DOHH2 (cell line): ENCODE results near the gene TMEM187.
A peak's percentile ranks its signal among the peaks of the same experiment; 100 is the strongest.

Experiments used
- H3F3A ChIP-seq: fragments of 200-600 bp; sonication (generic), shearing (Covaris generic); 2 replicates; pipeline ENCODE4 v1.6.0; 2016; ENCODE audit warnings: antibody characterized with exemption, mild to moderate bottlenecking; ENCODE audit not compliant: control insufficient read depth, insufficient read depth
- H3K27ac ChIP-seq: fragments of 200-600 bp; sonication (generic); 2 replicates; pipeline ENCODE4 v1.5.1; 2014; ENCODE audit warnings: low read depth, mild to moderate bottlenecking, low read length, moderate library complexity
- H3K27me3 ChIP-seq: fragments of 200-600 bp; sonication (generic); 2 replicates; pipeline ENCODE4 v1.6.1; 2014; ENCODE audit warnings: mild to moderate bottlenecking, low read length, mixed read lengths; ENCODE audit not compliant: control insufficient read depth
- H3K36me3 ChIP-seq: fragments of 200-600 bp; sonication (generic); 2 replicates; pipeline ENCODE4 v1.6.1; 2014; ENCODE audit warnings: mild to moderate bottlenecking, low read length, moderate library complexity, mixed read lengths; ENCODE audit not compliant: control insufficient read depth
- H3K4me1 ChIP-seq: fragments of 200-600 bp; sonication (generic); 2 replicates; pipeline ENCODE4 v1.6.1; 2014; ENCODE audit warnings: mild to moderate bottlenecking, low read length, mixed read lengths; ENCODE audit not compliant: control insufficient read depth
- H3K4me2 ChIP-seq: fragments of 200-600 bp; sonication (generic); 2 replicates; pipeline ENCODE4 v1.6.0; 2014; ENCODE audit warnings: mild to moderate bottlenecking, low read length, moderate library complexity
- H3K4me3 ChIP-seq: fragments of 200-600 bp; sonication (generic); 2 replicates; pipeline ENCODE4 v1.5.1; 2014; ENCODE audit warnings: mild to moderate bottlenecking, low read length, mixed read lengths
- H3K79me2 ChIP-seq: fragments of 200-600 bp; sonication (generic); 2 replicates; pipeline ENCODE4 v1.6.1; 2014; ENCODE audit warnings: mild to moderate bottlenecking, low read length, mixed read lengths; ENCODE audit not compliant: control insufficient read depth
- H3K9me2 ChIP-seq: fragments of 200-600 bp; sonication (generic); replicated peaks from 2 replicates; pipeline ENCODE4 v1.6.1; 2014; ENCODE audit warnings: mild to moderate bottlenecking, low read length, mixed read lengths; ENCODE audit not compliant: control insufficient read depth
- H3K9me3 ChIP-seq: fragments of 200-600 bp; sonication (generic); 2 replicates; pipeline ENCODE4 v1.6.1; 2014; ENCODE audit warnings: antibody characterized with exemption, low read length, mixed read lengths; ENCODE audit not compliant: control insufficient read depth, insufficient read depth
- H4K20me1 ChIP-seq: fragments of 200-600 bp; sonication (generic); 2 replicates; pipeline ENCODE4 v1.6.0; 2014; ENCODE audit warnings: low read depth, mild to moderate bottlenecking, antibody characterized with exemption, low read length, moderate library complexity; ENCODE audit not compliant: control insufficient read depth, insufficient read depth
- EZH2phosphoT487 ChIP-seq: fragments of 200-600 bp; sonication (generic); IDR thresholded peaks from 2 replicates; pipeline ENCODE4 v1.6.1; 2017; ENCODE audit warnings: borderline replicate concordance, mild to moderate bottlenecking, antibody characterized with exemption, low read length, moderate library complexity, mixed read lengths
- TF ChIP-seq, protein P1 (sequence below): fragments of 200-600 bp; sonication (generic); IDR thresholded peaks from one replicate; pipeline ENCODE4 v1.5.1; 2014; ENCODE audit warnings: antibody characterized with exemption, mild to moderate bottlenecking, low read depth, low read length; ENCODE audit not compliant: poor library complexity, severe bottlenecking

Gene TMEM187, protein sequence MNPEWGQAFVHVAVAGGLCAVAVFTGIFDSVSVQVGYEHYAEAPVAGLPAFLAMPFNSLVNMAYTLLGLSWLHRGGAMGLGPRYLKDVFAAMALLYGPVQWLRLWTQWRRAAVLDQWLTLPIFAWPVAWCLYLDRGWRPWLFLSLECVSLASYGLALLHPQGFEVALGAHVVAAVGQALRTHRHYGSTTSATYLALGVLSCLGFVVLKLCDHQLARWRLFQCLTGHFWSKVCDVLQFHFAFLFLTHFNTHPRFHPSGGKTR

GRCh38 chrX:153972368-153973126 lies at the start of gene TMEM187:
TMEM187 (plus strand) TSS chrX:153972754; CDS start chrX:153982063, 9,309 bp downstream.
- Histone ChIP-seq H3F3A (0 out of 2 replicates have a peak, but pooled peaks cover 3% of the 10 kb centered on the region), H3K4me2 (peak within 1 kb of the TSS; percentile 91), H4K20me1 (peaks cover 7% of the 10 kb centered on the region; the same call in 1 of the 2 replicates), H3K4me3 (peak within 1 kb of the TSS; percentile 94), H3K79me2 (peaks cover 60% of the 10 kb centered on the region), H3K4me1 (peaks cover 30% of the 10 kb centered on the region), H3K36me3 (peaks cover 37% of the 10 kb centered on the region), H3K27me3 (no peaks in the 10 kb centered on the region), H3K9me3 (no peaks in the 10 kb centered on the region), H3K9me2 (no peaks in the 10 kb centered on the region), H3K27ac (peak within 1 kb of the TSS; percentile 96)
- no peak for TF ChIP-seq EZH2phosphoT487
- TF ChIP-seq, protein P1, sequence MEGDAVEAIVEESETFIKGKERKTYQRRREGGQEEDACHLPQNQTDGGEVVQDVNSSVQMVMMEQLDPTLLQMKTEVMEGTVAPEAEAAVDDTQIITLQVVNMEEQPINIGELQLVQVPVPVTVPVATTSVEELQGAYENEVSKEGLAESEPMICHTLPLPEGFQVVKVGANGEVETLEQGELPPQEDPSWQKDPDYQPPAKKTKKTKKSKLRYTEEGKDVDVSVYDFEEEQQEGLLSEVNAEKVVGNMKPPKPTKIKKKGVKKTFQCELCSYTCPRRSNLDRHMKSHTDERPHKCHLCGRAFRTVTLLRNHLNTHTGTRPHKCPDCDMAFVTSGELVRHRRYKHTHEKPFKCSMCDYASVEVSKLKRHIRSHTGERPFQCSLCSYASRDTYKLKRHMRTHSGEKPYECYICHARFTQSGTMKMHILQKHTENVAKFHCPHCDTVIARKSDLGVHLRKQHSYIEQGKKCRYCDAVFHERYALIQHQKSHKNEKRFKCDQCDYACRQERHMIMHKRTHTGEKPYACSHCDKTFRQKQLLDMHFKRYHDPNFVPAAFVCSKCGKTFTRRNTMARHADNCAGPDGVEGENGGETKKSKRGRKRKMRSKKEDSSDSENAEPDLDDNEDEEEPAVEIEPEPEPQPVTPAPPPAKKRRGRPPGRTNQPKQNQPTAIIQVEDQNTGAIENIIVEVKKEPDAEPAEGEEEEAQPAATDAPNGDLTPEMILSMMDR: no peak

GRCh38 chrX:153922932-153923857 lies 49.4 kb upstream of the TMEM187 start:
- H3K36me3 ChIP-seq: peaks cover 44% of the 10 kb centered on the region
- H3K9me3 ChIP-seq: no peaks in the 10 kb centered on the region
- H3K4me2 ChIP-seq: peak overlapping the region; percentile 26; the same call in 1 of the 2 replicates
- H3K9me2 ChIP-seq: no peaks in the 10 kb centered on the region
- H3K4me3 ChIP-seq: no peak overlapping the region
- peaks cover 36% of the 10 kb centered on the region for H3K4me1 ChIP-seq
- TF ChIP-seq EZH2phosphoT487: no peak
- TF ChIP-seq, protein P1: peak; percentile 15
- H3F3A ChIP-seq: peaks cover 7% of the 10 kb centered on the region; the same call in 1 of the 2 replicates
- H3K27ac ChIP-seq: no peak overlapping the region
- no peaks in the 10 kb centered on the region for H3K27me3 ChIP-seq
- H3K79me2 ChIP-seq: peaks cover 40% of the 10 kb centered on the region
- no peaks in the 10 kb centered on the region for H4K20me1 ChIP-seq

DNA sequence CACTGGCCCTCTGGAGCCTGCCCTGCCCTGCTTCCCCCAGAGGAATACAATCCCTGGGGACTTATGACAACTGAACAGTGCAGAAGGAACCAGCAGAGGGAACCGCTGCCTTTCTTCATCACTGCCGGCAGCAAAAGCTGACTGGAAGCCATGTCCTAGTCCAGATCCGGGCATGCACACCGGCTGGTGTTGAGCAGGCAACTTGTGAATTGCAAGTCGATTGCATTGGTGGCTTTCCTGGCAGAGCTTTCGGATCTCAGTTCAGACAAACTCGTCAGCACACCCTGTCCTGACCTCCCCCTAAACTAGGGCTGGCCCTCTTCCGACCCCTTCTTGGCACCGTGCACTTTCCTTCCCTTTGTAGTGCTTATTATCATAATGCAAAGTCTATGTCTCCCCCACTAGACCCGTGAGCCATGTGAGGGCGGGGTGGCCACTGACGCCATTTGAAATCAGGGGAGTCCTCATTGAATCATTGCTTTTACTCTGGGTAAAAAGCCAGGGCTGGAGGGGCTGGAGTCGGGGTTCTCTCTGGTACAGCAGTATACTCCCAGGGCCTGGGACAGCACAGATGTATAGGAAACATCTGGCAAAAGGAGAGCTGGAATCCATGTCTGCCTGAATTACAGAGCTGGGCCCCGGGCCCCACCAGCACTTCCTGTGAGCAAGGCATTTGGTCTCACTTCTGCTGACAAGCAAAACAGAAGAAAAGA lies 48.2 kb upstream of the TMEM187 start:
- Histone ChIP-seq H3K9me3 (no peaks in the 10 kb centered on the region), H3F3A (peaks cover 9% of the 10 kb centered on the region; the same call in 1 of the 2 replicates), H4K20me1 (no peaks in the 10 kb centered on the region), H3K4me3 (peak overlapping the region; percentile 98), H3K27me3 (no peaks in the 10 kb centered on the region), H3K4me1 (peaks cover 42% of the 10 kb centered on the region), H3K27ac (peak overlapping the region; percentile 100), H3K9me2 (no peaks in the 10 kb centered on the region), H3K36me3 (peaks cover 37% of the 10 kb centered on the region), H3K79me2 (peaks cover 40% of the 10 kb centered on the region), H3K4me2 (peak overlapping the region; percentile 98)
- TF ChIP-seq EZH2phosphoT487: no peak
- TF ChIP-seq, protein P1: no peak
